ENCODE results near the gene ANXA8. TPM values are rescaled to one million over a fixed set of nuclear protein-coding genes. Genes with fewer than 3 reads are reported as not detected.

The ANXA8 gene
- polyA plus RNA-seq, 5 donors, result 1.3 to 4.4 (median 2.2) TPM

Other genes starting within 250 kb of the ANXA8 start
- 100 to 1,000 TPM in 4 of 5 donors, 10 to 100 TPM in 1; 92.5 to 166 (median 101) TPM for gene GDF10, start 183.9 kb downstream of the ANXA8 start, polyA plus RNA-seq (ENCODE audit: insufficient read depth in 1 of 5, insufficient read length in 5 of 5, low replicate concordance in 1 of 5)
- under 1 TPM; 0.09 to 0.28 (median 0.18) TPM for gene GDF2, start 161.7 kb downstream of the ANXA8 start, polyA plus RNA-seq (ENCODE audit: insufficient read depth in 1 of 5, insufficient read length in 5 of 5, low replicate concordance in 1 of 5)
- under 1 TPM; 0.06 to 0.10 (median 0.07) TPM for gene RBP3, start 135.8 kb downstream of the ANXA8 start, polyA plus RNA-seq (ENCODE audit: insufficient read depth in 1 of 5, insufficient read length in 5 of 5, low replicate concordance in 1 of 5)
- 1 to 10 TPM; 1.5 to 2.3 (median 2.0) TPM for gene ZNF488, start 99.8 kb downstream of the ANXA8 start, polyA plus RNA-seq (ENCODE audit: insufficient read depth in 1 of 5, insufficient read length in 5 of 5, low replicate concordance in 1 of 5)
- gene FAM25G, start 7.6 kb upstream of the ANXA8 start, polyA plus RNA-seq (ENCODE audit: insufficient read depth in 1 of 5, insufficient read length in 5 of 5, low replicate concordance in 1 of 5), result under 1 TPM in 1 of 5 donors, not detected in 4; 0.33 TPM
- 10 to 100 TPM in 4 of 5 donors, 1 to 10 TPM in 1; 7.1 to 32.6 (median 18.4) TPM for gene AGAP9, start 39.5 kb upstream of the ANXA8 start, polyA plus RNA-seq (ENCODE audit: insufficient read depth in 1 of 5, insufficient read length in 5 of 5, low replicate concordance in 1 of 5)